ENCODE measurements around the gene TDRD6. TPM values are rescaled to one million over a fixed set of nuclear protein-coding genes. Genes with fewer than 3 reads are reported as not detected.
A peak's percentile ranks its signal among the peaks of the same experiment; 100 is the strongest.

Gene TDRD6
- total RNA-seq, 2 donors from 2014 or later, result 1.8 TPM

DNA sequence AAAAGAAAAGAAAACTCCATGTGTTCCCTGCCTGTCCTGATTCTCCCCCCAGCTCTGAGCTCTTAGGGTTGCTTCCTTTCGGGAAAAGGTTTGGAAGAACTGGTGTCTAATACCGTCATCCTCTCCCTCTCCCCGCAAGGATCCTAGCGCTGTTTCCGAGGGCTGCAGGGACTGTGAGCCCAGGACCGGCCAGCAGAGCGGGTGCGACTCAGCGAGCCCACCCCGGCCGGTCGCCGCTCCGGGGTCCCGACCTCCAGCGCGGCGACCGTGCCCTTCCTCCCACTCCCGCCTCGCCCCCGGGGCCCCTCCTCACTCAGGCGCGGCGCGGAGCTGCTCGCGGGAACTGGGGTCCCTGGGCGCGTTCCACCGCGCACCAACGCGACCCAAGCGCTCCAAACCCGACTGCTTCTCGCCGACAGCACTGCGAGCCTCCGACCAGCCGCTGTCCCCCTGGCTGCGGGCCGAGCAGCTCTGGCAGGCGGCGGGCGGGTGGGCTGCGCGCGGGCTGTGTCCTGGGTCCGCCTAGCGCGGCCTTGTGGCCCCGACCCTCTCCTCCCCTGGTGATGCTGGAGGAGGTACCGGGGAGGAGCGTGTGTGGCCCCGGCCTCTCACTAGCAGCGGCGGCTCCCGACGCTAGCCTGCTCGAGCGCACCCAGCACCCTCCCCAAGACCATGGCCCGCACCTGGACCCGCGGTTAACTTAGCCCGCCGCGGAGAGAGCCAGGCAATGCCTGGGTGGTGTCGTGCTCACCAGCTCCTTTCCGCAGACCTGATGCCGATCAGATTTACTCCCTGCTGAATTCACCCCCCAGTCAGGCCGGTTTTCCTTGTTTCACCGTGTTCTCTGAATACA is 47.4 kb downstream of the TDRD6 start, which contains the start of gene PLA2G7:
Gene PLA2G7 (minus strand): TSS at position 509 of the 853 bp plus-strand sequence. CDS start 12,484 bp downstream, outside the sequence.
- no peaks in the 10 kb centered on the region for H3K36me3 ChIP-seq
- H3K9me3 ChIP-seq, result no peaks in the 10 kb centered on the region
- no peaks in the 10 kb centered on the region for H3K4me1 ChIP-seq (ENCODE audit: control insufficient read depth in 1 of 2, low read depth in 2 of 2)
- H3K4me3 ChIP-seq, result peak within 1 kb of the TSS; percentile 79
- ATAC-seq (ENCODE audit: insufficient number of reproducible peaks, low FRiP score, low read depth) (peak; percentile 26), DNase-seq (ENCODE audit: low spot score) (no peak)
- TF ChIP-seq, protein P1, sequence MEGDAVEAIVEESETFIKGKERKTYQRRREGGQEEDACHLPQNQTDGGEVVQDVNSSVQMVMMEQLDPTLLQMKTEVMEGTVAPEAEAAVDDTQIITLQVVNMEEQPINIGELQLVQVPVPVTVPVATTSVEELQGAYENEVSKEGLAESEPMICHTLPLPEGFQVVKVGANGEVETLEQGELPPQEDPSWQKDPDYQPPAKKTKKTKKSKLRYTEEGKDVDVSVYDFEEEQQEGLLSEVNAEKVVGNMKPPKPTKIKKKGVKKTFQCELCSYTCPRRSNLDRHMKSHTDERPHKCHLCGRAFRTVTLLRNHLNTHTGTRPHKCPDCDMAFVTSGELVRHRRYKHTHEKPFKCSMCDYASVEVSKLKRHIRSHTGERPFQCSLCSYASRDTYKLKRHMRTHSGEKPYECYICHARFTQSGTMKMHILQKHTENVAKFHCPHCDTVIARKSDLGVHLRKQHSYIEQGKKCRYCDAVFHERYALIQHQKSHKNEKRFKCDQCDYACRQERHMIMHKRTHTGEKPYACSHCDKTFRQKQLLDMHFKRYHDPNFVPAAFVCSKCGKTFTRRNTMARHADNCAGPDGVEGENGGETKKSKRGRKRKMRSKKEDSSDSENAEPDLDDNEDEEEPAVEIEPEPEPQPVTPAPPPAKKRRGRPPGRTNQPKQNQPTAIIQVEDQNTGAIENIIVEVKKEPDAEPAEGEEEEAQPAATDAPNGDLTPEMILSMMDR (IDR thresholded peaks at IDR 0.05), result peak; percentile 14
- no peak within 1 kb of the TSS for H3K27ac ChIP-seq
- no peaks in the 10 kb centered on the region for H3K27me3 ChIP-seq (replicated peaks; ENCODE audit: insufficient read depth)

DNA sequence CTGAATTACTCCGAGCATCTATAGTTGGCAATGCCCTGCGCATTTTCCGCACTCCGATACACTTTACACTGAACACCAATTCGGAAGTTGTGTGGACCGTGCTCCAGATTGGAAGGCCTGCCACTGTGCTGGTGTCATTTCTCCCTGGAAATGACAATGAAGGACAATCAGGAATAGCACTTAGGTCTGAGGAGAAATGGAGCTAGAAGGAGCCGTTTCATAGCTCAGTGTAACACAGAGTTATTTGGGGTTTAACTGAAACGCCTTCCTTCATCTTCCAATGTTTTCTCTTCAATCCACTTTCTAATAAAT is 48.0 kb downstream of the TDRD6 start:
- H3K9me3 ChIP-seq, result no peaks in the 10 kb centered on the region
- H3K36me3 ChIP-seq, result no peaks in the 10 kb centered on the region
- no peak overlapping the region for H3K27ac ChIP-seq
- ATAC-seq (ENCODE audit: insufficient number of reproducible peaks, low FRiP score, low read depth) (no peak), DNase-seq (ENCODE audit: low spot score) (no peak)
- no peaks in the 10 kb centered on the region for H3K27me3 ChIP-seq (replicated peaks; ENCODE audit: insufficient read depth)
- no peaks in the 10 kb centered on the region for H3K4me1 ChIP-seq (ENCODE audit: control insufficient read depth in 1 of 2, low read depth in 2 of 2)
- H3K4me3 ChIP-seq, result peak overlapping the region; percentile 79
- TF ChIP-seq, protein P1 (IDR thresholded peaks at IDR 0.05), result no peak

DNA sequence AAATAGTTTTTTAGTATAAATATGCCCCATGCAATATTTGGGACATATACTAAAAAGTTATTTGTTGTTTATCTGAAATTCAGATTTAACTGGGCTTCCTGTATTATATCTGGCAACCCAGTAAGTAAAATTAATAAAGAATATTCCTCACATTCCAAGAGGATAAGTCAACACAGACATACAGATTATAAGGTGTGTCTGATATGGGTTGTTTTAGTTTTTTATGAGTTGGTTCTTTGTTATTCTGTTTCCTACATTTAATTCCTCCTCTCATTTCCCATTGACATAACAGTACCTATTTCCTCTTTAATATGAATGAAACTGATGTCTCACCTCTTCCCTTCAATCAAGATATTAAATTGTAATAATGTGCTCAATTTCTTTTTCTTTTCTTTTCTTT is 49.2 kb downstream of the TDRD6 start:
- H3K36me3 ChIP-seq, result no peaks in the 10 kb centered on the region
- TF ChIP-seq, protein P1 (IDR thresholded peaks at IDR 0.05), result no peak
- no peak overlapping the region for H3K4me3 ChIP-seq
- H3K4me1 ChIP-seq (ENCODE audit: control insufficient read depth in 1 of 2, low read depth in 2 of 2), result no peaks in the 10 kb centered on the region
- no peaks in the 10 kb centered on the region for H3K9me3 ChIP-seq
- no peaks in the 10 kb centered on the region for H3K27me3 ChIP-seq (replicated peaks; ENCODE audit: insufficient read depth)
- no peak for DNase-seq (ENCODE audit: low spot score)
- ATAC-seq (ENCODE audit: insufficient number of reproducible peaks, low FRiP score, low read depth), result no peak
- H3K27ac ChIP-seq, result no peak overlapping the region

DNA sequence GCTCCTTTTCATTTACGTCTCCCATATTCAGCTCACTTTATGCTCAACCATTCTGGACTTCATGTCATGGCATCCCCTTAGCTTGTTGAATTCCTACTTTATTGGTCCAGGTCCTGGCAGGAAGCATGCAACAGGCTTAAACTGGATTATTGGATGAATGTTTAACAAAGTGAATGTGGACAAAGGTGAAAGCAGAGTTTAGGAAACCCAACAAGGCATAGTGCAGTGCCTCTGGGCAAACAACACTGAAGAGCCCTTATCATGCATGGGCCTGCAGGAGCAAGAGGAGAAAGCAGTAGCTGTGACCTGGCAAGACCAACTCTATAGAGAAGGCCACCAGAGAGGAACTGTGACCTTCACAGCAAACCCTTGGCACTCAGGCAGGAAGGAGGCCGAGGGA is 53.8 kb downstream of the TDRD6 start:
- Histone ChIP-seq H3K36me3 (no peaks in the 10 kb centered on the region), H3K4me1 (ENCODE audit: control insufficient read depth in 1 of 2, low read depth in 2 of 2) (no peaks in the 10 kb centered on the region), H3K27ac (no peak overlapping the region), H3K27me3 (replicated peaks; ENCODE audit: insufficient read depth) (no peaks in the 10 kb centered on the region), H3K9me3 (no peaks in the 10 kb centered on the region), H3K4me3 (no peak overlapping the region)
- DNase-seq (ENCODE audit: low spot score) (no peak), ATAC-seq (ENCODE audit: insufficient number of reproducible peaks, low FRiP score, low read depth) (no peak)
- TF ChIP-seq, protein P1 (IDR thresholded peaks at IDR 0.05), result no peak

DNA sequence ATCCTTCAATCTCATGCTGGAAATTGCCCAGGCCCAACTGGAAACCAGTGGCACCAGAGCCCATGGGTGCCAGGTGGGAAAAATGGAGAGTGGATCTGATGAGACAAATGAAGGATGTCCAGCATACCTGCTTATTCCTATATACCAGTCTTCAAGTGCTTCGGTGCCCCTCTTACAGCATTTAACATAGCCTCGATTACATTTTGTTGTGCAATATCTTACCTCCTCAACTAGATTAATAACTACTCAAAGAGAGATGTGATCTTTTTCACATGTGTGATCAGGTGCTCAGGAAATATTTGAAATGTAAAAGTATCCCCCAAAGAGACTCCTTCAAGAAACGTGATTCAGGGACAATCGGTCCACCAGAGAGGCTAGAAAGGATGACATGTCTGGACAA is 54.2 kb downstream of the TDRD6 start:
- no peak overlapping the region for H3K4me3 ChIP-seq
- no peaks in the 10 kb centered on the region for H3K36me3 ChIP-seq
- TF ChIP-seq, protein P1 (IDR thresholded peaks at IDR 0.05), result no peak
- no peaks in the 10 kb centered on the region for H3K9me3 ChIP-seq
- ATAC-seq (ENCODE audit: insufficient number of reproducible peaks, low FRiP score, low read depth) (no peak), DNase-seq (ENCODE audit: low spot score) (no peak)
- no peak overlapping the region for H3K27ac ChIP-seq
- H3K27me3 ChIP-seq (replicated peaks; ENCODE audit: insufficient read depth), result no peaks in the 10 kb centered on the region
- H3K4me1 ChIP-seq (ENCODE audit: control insufficient read depth in 1 of 2, low read depth in 2 of 2), result no peaks in the 10 kb centered on the region
